ENCODE data around the gene NTRK2. TPM values are rescaled to one million over a fixed set of nuclear protein-coding genes. Genes with fewer than 3 reads are reported as not detected.

Gene NTRK2
- total RNA-seq, 4 donors from 2014 or later = 9.5 to 19.5 (median 12.3) TPM

GRCh38 chr9:84711398-84711777 lies 41.9 kb downstream of the NTRK2 start:
- H3K27me3 ChIP-seq = no peaks in the 10 kb centered on the region
- H3K4me1 ChIP-seq = no peaks in the 10 kb centered on the region
- no peak for DNase-seq (ENCODE audit: low spot score in 2 of 2)
- H3K27ac ChIP-seq = no peak overlapping the region
- no peak overlapping the region for H3K4me3 ChIP-seq
- no peaks in the 10 kb centered on the region for H3K36me3 ChIP-seq
- TF ChIP-seq EP300 (IDR thresholded peaks at IDR 0.05) (no peak), POLR2A (IDR thresholded peaks at IDR 0.05) (no peak), POLR2AphosphoS5 (IDR thresholded peaks at IDR 0.05) (no peak), CTCF (IDR thresholded peaks at IDR 0.05) (no peak)
- no peaks in the 10 kb centered on the region for H3K9me3 ChIP-seq
- WGBS = 75% methylated on average over 7 of the region's 7 CpGs

- no peaks in the 10 kb centered on the region for H3K36me3 ChIP-seq
- TF ChIP-seq EP300 (IDR thresholded peaks at IDR 0.05) (no peak), POLR2AphosphoS5 (IDR thresholded peaks at IDR 0.05) (no peak), CTCF (IDR thresholded peaks at IDR 0.05) (no peak), POLR2A (IDR thresholded peaks at IDR 0.05) (no peak)
- H3K9me3 ChIP-seq = no peaks in the 10 kb centered on the region
- no peaks in the 10 kb centered on the region for H3K27me3 ChIP-seq
- no peaks in the 10 kb centered on the region for H3K4me1 ChIP-seq
- 62% methylated on average over 6 of the region's 6 CpGs for WGBS
- no peak overlapping the region for H3K4me3 ChIP-seq
- no peak for DNase-seq (ENCODE audit: low spot score in 2 of 2)
- no peak overlapping the region for H3K27ac ChIP-seq
Measured at GRCh38 chr9:84711936-84712335, 42.4 kb downstream of the NTRK2 start.

- TF ChIP-seq CTCF (IDR thresholded peaks at IDR 0.05) (no peak), POLR2A (IDR thresholded peaks at IDR 0.05) (no peak), POLR2AphosphoS5 (IDR thresholded peaks at IDR 0.05) (no peak), EP300 (IDR thresholded peaks at IDR 0.05) (no peak)
- 97% methylated on average over 3 of the region's 3 CpGs for WGBS
- Histone ChIP-seq H3K27me3 (no peaks in the 10 kb centered on the region), H3K27ac (no peak overlapping the region), H3K4me3 (no peak overlapping the region), H3K4me1 (peaks cover 2% of the 10 kb centered on the region), H3K9me3 (no peaks in the 10 kb centered on the region), H3K36me3 (no peaks in the 10 kb centered on the region)
- no peak for DNase-seq (ENCODE audit: low spot score in 2 of 2)
Measured at GRCh38 chr9:84716217-84716616, 46.7 kb downstream of the NTRK2 start.

- DNase-seq (ENCODE audit: low spot score in 2 of 2) = no peak
- no peaks in the 10 kb centered on the region for H3K36me3 ChIP-seq
- no peaks in the 10 kb centered on the region for H3K9me3 ChIP-seq
- H3K27ac ChIP-seq = no peak overlapping the region
- TF ChIP-seq EP300 (IDR thresholded peaks at IDR 0.05) = no peak
- no peak for TF ChIP-seq CTCF (IDR thresholded peaks at IDR 0.05)
- TF ChIP-seq POLR2AphosphoS5 (IDR thresholded peaks at IDR 0.05) = no peak
- TF ChIP-seq POLR2A (IDR thresholded peaks at IDR 0.05) = no peak
- 61% methylated on average over 5 of the region's 5 CpGs for WGBS
- peaks cover 2% of the 10 kb centered on the region for H3K4me1 ChIP-seq
- H3K4me3 ChIP-seq = no peak overlapping the region
- no peaks in the 10 kb centered on the region for H3K27me3 ChIP-seq
Measured at GRCh38 chr9:84718476-84718875, 48.9 kb downstream of the NTRK2 start.

GRCh38 chr9:84722388-84722989 lies 53.0 kb downstream of the NTRK2 start:
- no peak overlapping the region for H3K4me3 ChIP-seq
- no peaks in the 10 kb centered on the region for H3K36me3 ChIP-seq
- H3K9me3 ChIP-seq = no peaks in the 10 kb centered on the region
- DNase-seq (ENCODE audit: low spot score in 2 of 2) = no peak
- WGBS = 91% methylated on average over 5 of the region's 5 CpGs
- H3K4me1 ChIP-seq = peaks cover 2% of the 10 kb centered on the region
- TF ChIP-seq EP300 (IDR thresholded peaks at IDR 0.05) = no peak
- no peak for TF ChIP-seq CTCF (IDR thresholded peaks at IDR 0.05)
- no peak for TF ChIP-seq POLR2AphosphoS5 (IDR thresholded peaks at IDR 0.05)
- TF ChIP-seq POLR2A (IDR thresholded peaks at IDR 0.05) = no peak
- no peaks in the 10 kb centered on the region for H3K27me3 ChIP-seq
- H3K27ac ChIP-seq = no peak overlapping the region

Data from suprapubic skin (tissue), 4 donors.